ENCODE data around the gene RPGR. TPM values are rescaled to one million over a fixed set of nuclear protein-coding genes. Genes with fewer than 3 reads are reported as not detected.

Gene RPGR
- total RNA-seq (1 to 10 TPM; 4.2 to 7.7 (median 4.8) TPM), polyA plus RNA-seq (10 to 100 TPM; 14.2 to 14.7 TPM)

GRCh38 chrX:38327007-38327774 is at the start of gene RPGR:
Gene RPGR (minus strand): TSS chrX:38327509. CDS start chrX:38327367, 142 bp downstream.
- intact Hi-C loops (cut with DNase I), result no loop called here
- TF ChIP-seq CTCF (IDR thresholded peaks at IDR 0.05), result peak; percentile 58 to 72 (median 60)
- ATAC-seq (peak; percentile 98), FAIRE-seq (no peak), DNase-seq (peak; percentile 92 to 96 (median 94))
- peak within 1 kb of the TSS; percentile 65 to 88 (median 88) for H3K27ac ChIP-seq
- H3K4me1 ChIP-seq, result no peaks in the 10 kb centered on the region
- no peaks in the 10 kb centered on the region for H3K9me3 ChIP-seq
- no peaks in the 10 kb centered on the region for H3K36me3 ChIP-seq
- WGBS, 2 donors, result 1 to 32% methylated on average over 67 of the region's 67 CpGs
- no peaks in the 10 kb centered on the region for H3K27me3 ChIP-seq
- H3K4me3 ChIP-seq, result peak within 1 kb of the TSS; percentile 44 to 60 (median 50)

- H3K4me1 ChIP-seq, result peaks cover 0 to 2% (median 0%) of the 10 kb centered on the region in 3 donors
- no peaks in the 10 kb centered on the region for H3K27me3 ChIP-seq
- H3K9me3 ChIP-seq, result no peaks in the 10 kb centered on the region
- no peak overlapping the region for H3K27ac ChIP-seq
- intact Hi-C loops (cut with DNase I), result no loop called here
- whole genome bisulfite sequencing, 2 donors, result 29 to 32% methylated on average over 1 of the region's 1 CpG
- FAIRE-seq (no peak), DNase-seq (no peak), ATAC-seq (peak in 2 of 4 donors; percentile 59 to 65)
- H3K36me3 ChIP-seq, result no peaks in the 10 kb centered on the region
- no peak for TF ChIP-seq CTCF (IDR thresholded peaks at IDR 0.05)
- H3K4me3 ChIP-seq, result no peak overlapping the region
Measured at GRCh38 chrX:38376747-38377146, 49.4 kb upstream of the RPGR start.

GRCh38 chrX:38375891-38376290 is 48.6 kb upstream of the RPGR start:
- no peaks in the 10 kb centered on the region for H3K9me3 ChIP-seq
- H3K27ac ChIP-seq, result no peak overlapping the region
- H3K4me1 ChIP-seq, result peaks cover 0 to 6% (median 0%) of the 10 kb centered on the region in 3 donors
- TF ChIP-seq CTCF (IDR thresholded peaks at IDR 0.05), result peak in 2 of 4 donors; percentile 12 to 23
- FAIRE-seq (no peak), DNase-seq (no peak), ATAC-seq (peak in 2 of 4 donors; percentile 67 to 69)
- H3K36me3 ChIP-seq, result no peaks in the 10 kb centered on the region
- whole genome bisulfite sequencing, 2 donors, result 27 to 28% methylated on average over 1 of the region's 1 CpG
- H3K4me3 ChIP-seq, result no peak overlapping the region
- no peaks in the 10 kb centered on the region for H3K27me3 ChIP-seq
- intact Hi-C loops (cut with DNase I), result no loop called here

GRCh38 chrX:38374431-38374830 is 47.1 kb upstream of the RPGR start:
- FAIRE-seq, result no peak
- H3K4me1 ChIP-seq, result peaks cover 0 to 6% (median 0%) of the 10 kb centered on the region in 3 donors
- no peak overlapping the region for H3K4me3 ChIP-seq
- intact Hi-C loops (cut with DNase I), result no loop called here
- 92 to 93% methylated on average over 3 of the region's 3 CpGs for WGBS, 2 donors
- H3K36me3 ChIP-seq, result no peaks in the 10 kb centered on the region
- H3K9me3 ChIP-seq, result no peaks in the 10 kb centered on the region
- no peaks in the 10 kb centered on the region for H3K27me3 ChIP-seq
- ATAC-seq, result no peak
- no peak for DNase-seq
- TF ChIP-seq CTCF (IDR thresholded peaks at IDR 0.05), result no peak
- H3K27ac ChIP-seq, result no peak overlapping the region

- 51 to 57% methylated on average over 2 of the region's 2 CpGs for WGBS, 2 donors
- DNase-seq (no peak), FAIRE-seq (peak; percentile 17), ATAC-seq (no peak)
- intact Hi-C loops (cut with DNase I), result no loop called here
- no peak for TF ChIP-seq CTCF (IDR thresholded peaks at IDR 0.05)
- Histone ChIP-seq H3K4me1 (peaks cover 0 to 6% (median 0%) of the 10 kb centered on the region in 3 donors), H3K9me3 (no peaks in the 10 kb centered on the region), H3K4me3 (no peak overlapping the region), H3K27me3 (no peaks in the 10 kb centered on the region), H3K36me3 (no peaks in the 10 kb centered on the region), H3K27ac (no peak overlapping the region)
Measured at GRCh38 chrX:38371641-38372040, 44.3 kb upstream of the RPGR start.

Data from pancreas (tissue), 10 donors.